ENCODE measurements around the gene SPATA9. TPM values are rescaled to one million over a fixed set of nuclear protein-coding genes. Genes with fewer than 3 reads are reported as not detected.

Gene SPATA9
- total and polyA plus RNA-seq, 9 of the 15 experiments (the other 6 are each of a cell fraction or from before 2014, with no cell fraction given): 0.16 to 5.5 (median 0.39) TPM; not detected in 3

DNA sequence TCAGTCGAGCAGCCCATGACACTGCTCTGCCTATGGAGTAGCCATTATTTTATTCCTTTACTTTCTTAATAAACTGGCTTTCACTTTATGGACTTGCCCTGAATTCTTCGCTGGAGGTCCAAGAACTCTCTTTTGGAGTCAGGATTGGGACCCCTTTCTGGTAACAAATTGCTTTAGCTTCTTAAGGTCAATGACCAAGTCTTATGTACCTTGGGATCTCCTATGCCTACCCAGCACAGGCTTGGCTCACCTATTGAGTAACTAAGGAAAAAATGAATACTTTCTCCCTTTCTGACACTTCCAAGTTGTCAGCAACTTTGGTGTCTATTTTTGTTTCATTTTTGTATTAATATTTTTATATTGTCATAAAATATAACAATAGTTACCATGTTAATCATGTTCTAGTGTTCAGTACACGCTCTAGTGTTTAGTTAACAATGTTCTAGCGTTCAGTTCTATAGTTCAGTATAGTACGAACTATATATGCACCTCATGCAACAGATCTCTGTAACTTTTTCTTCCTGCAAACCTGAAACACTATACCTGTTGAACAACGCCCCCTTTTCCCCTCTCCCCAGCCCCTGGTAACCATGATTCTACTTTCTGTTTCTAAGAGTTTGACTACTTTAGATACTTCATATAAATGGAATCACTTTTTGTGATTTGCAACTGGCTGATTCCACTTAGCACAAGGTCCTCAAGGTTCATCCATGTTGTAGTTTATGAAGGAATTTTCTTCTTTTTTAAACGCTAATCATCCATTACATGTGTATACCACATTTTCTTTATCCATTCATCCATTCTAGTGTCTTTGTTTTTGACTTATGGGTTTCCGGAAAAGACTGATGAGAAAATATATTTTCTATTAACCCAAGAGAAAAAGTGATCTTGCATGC lies 46.6 kb upstream of the SPATA9 start (continued):
- TF ChIP-seq CHD4 (IDR thresholded peaks at IDR 0.05; ENCODE audit: insufficient read depth, insufficient replicate concordance, low read depth, low read length, poor library complexity, severe bottlenecking) (no peak), MEF2D (tag; conservative IDR thresholded peaks at IDR 0.05; ENCODE audit: low read depth) (no peak), C11orf30 (IDR thresholded peaks at IDR 0.05; ENCODE audit: low read depth) (0 out of 2 replicates have a peak, but pooled peaks have one; percentile 3), CSDE1 (IDR thresholded peaks at IDR 0.05) (peak in 1 of 2 experiments; percentile 72; a peak in 2 of 4 replicates), ZSCAN32 (CRISPR knock-in tag; IDR thresholded peaks at IDR 0.05) (peak; percentile 25; the same call in 1 of the 2 replicates), SP2 (IDR thresholded peaks at IDR 0.05; ENCODE audit: extremely low read depth, low read depth, low read length, poor library complexity, severe bottlenecking) (no peak), PRPF4 (IDR thresholded peaks at IDR 0.05; ENCODE audit: insufficient read depth, low read depth, low read length, poor library complexity, severe bottlenecking) (no peak), ZNF324 (CRISPR knock-in tag; IDR thresholded peaks at IDR 0.05) (no peak), EGR1 (conservative IDR thresholded peaks at IDR 0.05) (no peak), RAD51 (IDR thresholded peaks at IDR 0.05; ENCODE audit: borderline replicate concordance, low read depth) (no peak), SAFB2 (IDR thresholded peaks at IDR 0.05; ENCODE audit: borderline replicate concordance, low read depth, low read length, severe bottlenecking) (no peak), ILK (tag; IDR thresholded peaks at IDR 0.05; ENCODE audit: borderline replicate concordance, low read depth) (no peak)
- TF ChIP-seq, protein P1, sequence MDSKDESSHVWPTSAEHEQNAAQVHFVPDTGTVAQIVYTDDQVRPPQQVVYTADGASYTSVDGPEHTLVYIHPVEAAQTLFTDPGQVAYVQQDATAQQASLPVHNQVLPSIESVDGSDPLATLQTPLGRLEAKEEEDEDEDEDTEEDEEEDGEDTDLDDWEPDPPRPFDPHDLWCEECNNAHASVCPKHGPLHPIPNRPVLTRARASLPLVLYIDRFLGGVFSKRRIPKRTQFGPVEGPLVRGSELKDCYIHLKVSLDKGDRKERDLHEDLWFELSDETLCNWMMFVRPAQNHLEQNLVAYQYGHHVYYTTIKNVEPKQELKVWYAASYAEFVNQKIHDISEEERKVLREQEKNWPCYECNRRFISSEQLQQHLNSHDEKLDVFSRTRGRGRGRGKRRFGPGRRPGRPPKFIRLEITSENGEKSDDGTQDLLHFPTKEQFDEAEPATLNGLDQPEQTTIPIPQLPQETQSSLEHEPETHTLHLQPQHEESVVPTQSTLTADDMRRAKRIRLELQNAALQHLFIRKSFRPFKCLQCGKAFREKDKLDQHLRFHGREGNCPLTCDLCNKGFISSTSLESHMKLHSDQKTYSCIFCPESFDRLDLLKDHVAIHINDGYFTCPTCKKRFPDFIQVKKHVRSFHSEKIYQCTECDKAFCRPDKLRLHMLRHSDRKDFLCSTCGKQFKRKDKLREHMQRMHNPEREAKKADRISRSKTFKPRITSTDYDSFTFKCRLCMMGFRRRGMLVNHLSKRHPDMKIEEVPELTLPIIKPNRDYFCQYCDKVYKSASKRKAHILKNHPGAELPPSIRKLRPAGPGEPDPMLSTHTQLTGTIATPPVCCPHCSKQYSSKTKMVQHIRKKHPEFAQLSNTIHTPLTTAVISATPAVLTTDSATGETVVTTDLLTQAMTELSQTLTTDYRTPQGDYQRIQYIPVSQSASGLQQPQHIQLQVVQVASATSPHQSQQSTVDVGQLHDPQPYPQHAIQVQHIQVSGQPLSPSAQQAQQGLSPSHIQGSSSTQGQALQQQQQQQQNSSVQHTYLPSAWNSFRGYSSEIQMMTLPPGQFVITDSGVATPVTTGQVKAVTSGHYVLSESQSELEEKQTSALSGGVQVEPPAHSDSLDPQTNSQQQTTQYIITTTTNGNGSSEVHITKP (IDR thresholded peaks at IDR 0.05; ENCODE audit: partially characterized antibody): peak; percentile 65
- TF ChIP-seq, protein P2, sequence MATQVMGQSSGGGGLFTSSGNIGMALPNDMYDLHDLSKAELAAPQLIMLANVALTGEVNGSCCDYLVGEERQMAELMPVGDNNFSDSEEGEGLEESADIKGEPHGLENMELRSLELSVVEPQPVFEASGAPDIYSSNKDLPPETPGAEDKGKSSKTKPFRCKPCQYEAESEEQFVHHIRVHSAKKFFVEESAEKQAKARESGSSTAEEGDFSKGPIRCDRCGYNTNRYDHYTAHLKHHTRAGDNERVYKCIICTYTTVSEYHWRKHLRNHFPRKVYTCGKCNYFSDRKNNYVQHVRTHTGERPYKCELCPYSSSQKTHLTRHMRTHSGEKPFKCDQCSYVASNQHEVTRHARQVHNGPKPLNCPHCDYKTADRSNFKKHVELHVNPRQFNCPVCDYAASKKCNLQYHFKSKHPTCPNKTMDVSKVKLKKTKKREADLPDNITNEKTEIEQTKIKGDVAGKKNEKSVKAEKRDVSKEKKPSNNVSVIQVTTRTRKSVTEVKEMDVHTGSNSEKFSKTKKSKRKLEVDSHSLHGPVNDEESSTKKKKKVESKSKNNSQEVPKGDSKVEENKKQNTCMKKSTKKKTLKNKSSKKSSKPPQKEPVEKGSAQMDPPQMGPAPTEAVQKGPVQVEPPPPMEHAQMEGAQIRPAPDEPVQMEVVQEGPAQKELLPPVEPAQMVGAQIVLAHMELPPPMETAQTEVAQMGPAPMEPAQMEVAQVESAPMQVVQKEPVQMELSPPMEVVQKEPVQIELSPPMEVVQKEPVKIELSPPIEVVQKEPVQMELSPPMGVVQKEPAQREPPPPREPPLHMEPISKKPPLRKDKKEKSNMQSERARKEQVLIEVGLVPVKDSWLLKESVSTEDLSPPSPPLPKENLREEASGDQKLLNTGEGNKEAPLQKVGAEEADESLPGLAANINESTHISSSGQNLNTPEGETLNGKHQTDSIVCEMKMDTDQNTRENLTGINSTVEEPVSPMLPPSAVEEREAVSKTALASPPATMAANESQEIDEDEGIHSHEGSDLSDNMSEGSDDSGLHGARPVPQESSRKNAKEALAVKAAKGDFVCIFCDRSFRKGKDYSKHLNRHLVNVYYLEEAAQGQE (IDR thresholded peaks at IDR 0.05; ENCODE audit: borderline replicate concordance): 0 out of 2 replicates have a peak, but pooled peaks have one; percentile 1
- TF ChIP-seq, protein P2 (CRISPR knock-in tag; IDR thresholded peaks at IDR 0.05; ENCODE audit: low read depth): no peak
